Endothelial cell of umbilical vein (primary cell): ENCODE measurements around the gene ABCC1.

Source experiments
- EZH2 ChIP-seq: IDR thresholded peaks from 2 replicates; pipeline ENCODE4 v1.6.1; 2012; ENCODE audit warnings: borderline replicate concordance, low read depth, mild to moderate bottlenecking, moderate library complexity, low read length, inconsistent platforms; ENCODE audit not compliant: severe bottlenecking
- FOS ChIP-seq: IDR thresholded peaks from 2 replicates; pipeline ENCODE4 v1.6.1; 2011; ENCODE audit warnings: mild to moderate bottlenecking, low read length, moderate library complexity, borderline replicate concordance; ENCODE audit not compliant: insufficient read depth
- JUN ChIP-seq: IDR thresholded peaks from 2 replicates; pipeline ENCODE4 v1.6.1; 2011; ENCODE audit warnings: borderline replicate concordance, low read depth; ENCODE audit not compliant: insufficient read length, insufficient read depth
- MYC ChIP-seq: IDR thresholded peaks from one replicate; pipeline ENCODE4 v1.6.1; 2011; ENCODE audit warnings: mild to moderate bottlenecking, low read depth, low read length
- POLR2A ChIP-seq: IDR thresholded peaks from 2 replicates; pipeline ENCODE4 v1.6.1; 2012; ENCODE audit warnings: low read depth, mild to moderate bottlenecking, control low read depth, low read length
- POLR2AphosphoS5 ChIP-seq: IDR thresholded peaks from 2 replicates; pipeline ENCODE4 v1.6.1; 2012; ENCODE audit warnings: low read depth, mild to moderate bottlenecking, control low read depth, low read length, moderate library complexity; ENCODE audit not compliant: insufficient read depth
- TF ChIP-seq, protein P1 (sequence below): IDR thresholded peaks from 2 replicates; pipeline ENCODE4 v1.6.1; 2011; ENCODE audit not compliant: insufficient read depth, insufficient read length
- TF ChIP-seq, protein P2 (sequence below), 2 donors: IDR thresholded peaks; 1 replicate in 1 of 2; 2 replicates in 1 of 2; pipeline ENCODE4 v1.5.1; 2011; ENCODE audit warnings: low read length in 2 of 2, mild to moderate bottlenecking in 2 of 2, moderate library complexity in 2 of 2, control low read depth in 1 of 2, inconsistent platforms in 1 of 2, low read depth in 1 of 2; ENCODE audit not compliant: insufficient read depth in 1 of 2; ENCODE audit errors: extremely low read depth in 1 of 2

DNA sequence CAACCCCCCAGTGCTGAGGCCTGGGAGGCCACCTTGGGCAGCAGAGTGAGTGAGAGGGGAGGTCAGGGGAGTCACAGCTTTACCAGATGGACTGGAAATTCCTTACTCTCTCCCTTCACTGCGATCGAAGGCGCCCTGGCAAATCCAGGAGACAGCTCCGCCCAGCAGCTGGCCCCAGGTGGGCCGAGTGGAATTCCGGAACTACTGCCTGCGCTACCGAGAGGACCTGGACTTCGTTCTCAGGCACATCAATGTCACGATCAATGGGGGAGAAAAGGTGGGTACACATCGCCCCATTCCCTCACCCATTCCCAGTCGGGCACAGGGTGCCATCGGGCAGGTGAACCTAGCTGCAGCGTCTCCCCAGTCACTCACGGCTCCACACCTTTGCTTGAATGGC is 182.2 kb downstream of the ABCC1 start:
- TF ChIP-seq, protein P1, sequence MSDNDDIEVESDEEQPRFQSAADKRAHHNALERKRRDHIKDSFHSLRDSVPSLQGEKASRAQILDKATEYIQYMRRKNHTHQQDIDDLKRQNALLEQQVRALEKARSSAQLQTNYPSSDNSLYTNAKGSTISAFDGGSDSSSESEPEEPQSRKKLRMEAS: no peak
- TF ChIP-seq, protein P2, sequence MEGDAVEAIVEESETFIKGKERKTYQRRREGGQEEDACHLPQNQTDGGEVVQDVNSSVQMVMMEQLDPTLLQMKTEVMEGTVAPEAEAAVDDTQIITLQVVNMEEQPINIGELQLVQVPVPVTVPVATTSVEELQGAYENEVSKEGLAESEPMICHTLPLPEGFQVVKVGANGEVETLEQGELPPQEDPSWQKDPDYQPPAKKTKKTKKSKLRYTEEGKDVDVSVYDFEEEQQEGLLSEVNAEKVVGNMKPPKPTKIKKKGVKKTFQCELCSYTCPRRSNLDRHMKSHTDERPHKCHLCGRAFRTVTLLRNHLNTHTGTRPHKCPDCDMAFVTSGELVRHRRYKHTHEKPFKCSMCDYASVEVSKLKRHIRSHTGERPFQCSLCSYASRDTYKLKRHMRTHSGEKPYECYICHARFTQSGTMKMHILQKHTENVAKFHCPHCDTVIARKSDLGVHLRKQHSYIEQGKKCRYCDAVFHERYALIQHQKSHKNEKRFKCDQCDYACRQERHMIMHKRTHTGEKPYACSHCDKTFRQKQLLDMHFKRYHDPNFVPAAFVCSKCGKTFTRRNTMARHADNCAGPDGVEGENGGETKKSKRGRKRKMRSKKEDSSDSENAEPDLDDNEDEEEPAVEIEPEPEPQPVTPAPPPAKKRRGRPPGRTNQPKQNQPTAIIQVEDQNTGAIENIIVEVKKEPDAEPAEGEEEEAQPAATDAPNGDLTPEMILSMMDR (IDR thresholded peaks at IDR 0.05; ENCODE audit: extremely low read depth in 1 of 2, insufficient read depth in 1 of 2, low read depth in 1 of 2, low read length in 2 of 2): no peak
- TF ChIP-seq POLR2A (no peak), EZH2 (no peak), POLR2AphosphoS5 (no peak), FOS (no peak), MYC (no peak), JUN (no peak)
